ENCODE data around the gene ALOXE3.

ALOXE3 gene

GRCh38 chr17:8153525-8153956 lies 35.2 kb upstream of the ALOXE3 start:
- peak overlapping the region; percentile 36 for H3K4me3 ChIP-seq (ENCODE audit: low read depth, low read length)
- in situ Hi-C loops (cut with HindIII; ENCODE audit: low sequenced_read_pairs) = no loop called here

GRCh38 chr17:8153031-8153451 lies 34.7 kb upstream of the ALOXE3 start:
- H3K4me3 ChIP-seq (ENCODE audit: low read depth, low read length) = peak overlapping the region; percentile 93
- in situ Hi-C loops (cut with HindIII; ENCODE audit: low sequenced_read_pairs) = no loop called here
- DNase-seq (ENCODE audit: low read depth, low spot score) = no peak
- TF ChIP-seq CTCF (IDR thresholded peaks at IDR 0.05; ENCODE audit: low read depth, low read length) = no peak

More at GRCh38 chr17:8153525-8153956, 35.2 kb upstream of the ALOXE3 start:
- peak; percentile 97 for DNase-seq (ENCODE audit: low read depth, low spot score)
- no peak for TF ChIP-seq CTCF (IDR thresholded peaks at IDR 0.05; ENCODE audit: low read depth, low read length)

GRCh38 chr17:8152112-8152775 lies 33.9 kb upstream of the ALOXE3 start, which contains the start of gene PER1:
Gene PER1 (minus strand): TSS chr17:8152404. CDS start chr17:8150706, 1,698 bp downstream.
- in situ Hi-C loops (cut with HindIII; ENCODE audit: low sequenced_read_pairs) = no loop called here
- no peak for TF ChIP-seq CTCF (IDR thresholded peaks at IDR 0.05; ENCODE audit: low read depth, low read length)
- peak within 1 kb of the TSS; percentile 93 for H3K4me3 ChIP-seq (ENCODE audit: low read depth, low read length)
- DNase-seq (ENCODE audit: low read depth, low spot score) = peak; percentile 97

GRCh38 chr17:8151641-8152111 lies 33.4 kb upstream of the ALOXE3 start:
- H3K4me3 ChIP-seq (ENCODE audit: low read depth, low read length) = peak overlapping the region; percentile 93
- no peak for TF ChIP-seq CTCF (IDR thresholded peaks at IDR 0.05; ENCODE audit: low read depth, low read length)
- DNase-seq (ENCODE audit: low read depth, low spot score) = peak; percentile 71
- in situ Hi-C loops (cut with HindIII; ENCODE audit: low sequenced_read_pairs) = no loop called here

- DNase-seq (ENCODE audit: low read depth, low spot score) = peak; percentile 96
- in situ Hi-C loops (cut with HindIII; ENCODE audit: low sequenced_read_pairs) = no loop called here
- TF ChIP-seq CTCF (IDR thresholded peaks at IDR 0.05; ENCODE audit: low read depth, low read length) = no peak
- H3K4me3 ChIP-seq (ENCODE audit: low read depth, low read length) = peak overlapping the region; percentile 93
Measured at GRCh38 chr17:8151120-8151640, 32.9 kb upstream of the ALOXE3 start.

- TF ChIP-seq CTCF (IDR thresholded peaks at IDR 0.05; ENCODE audit: low read depth, low read length) = no peak
- DNase-seq (ENCODE audit: low read depth, low spot score) = no peak
- peak overlapping the region; percentile 93 for H3K4me3 ChIP-seq (ENCODE audit: low read depth, low read length)
- in situ Hi-C loops (cut with HindIII; ENCODE audit: low sequenced_read_pairs) = no loop called here
Measured at GRCh38 chr17:8150194-8151119, 32.1 kb upstream of the ALOXE3 start.

Measured in astrocyte of the spinal cord (primary cell).